Measurements from ENCODE around the gene GNPAT. TPM values are rescaled to one million over a fixed set of nuclear protein-coding genes. Genes with fewer than 3 reads are reported as not detected.

Gene GNPAT
- total RNA-seq, 1 donor from 2014 or later: 41.7 TPM

DNA sequence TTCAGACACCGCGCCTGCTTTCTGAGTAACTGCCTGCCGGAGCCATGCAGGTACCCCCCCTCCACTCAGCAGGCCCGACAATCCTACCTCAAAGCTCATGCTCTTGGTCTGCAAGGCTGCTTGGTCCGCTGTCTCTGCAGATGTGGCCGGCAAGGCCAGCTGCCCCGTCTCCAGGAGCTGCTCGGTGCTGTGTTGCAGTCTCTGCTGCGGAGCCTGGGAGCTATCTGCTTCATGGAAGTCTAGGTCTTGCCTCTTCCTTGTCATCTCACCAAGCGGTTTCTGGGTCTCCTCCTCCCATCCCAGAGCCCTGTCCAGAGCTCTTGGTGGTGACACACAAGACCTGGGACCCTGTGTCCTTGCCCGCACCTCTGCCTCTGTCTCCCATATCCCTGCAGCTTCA lies 24.0 kb upstream of the GNPAT start:
- DNase-seq (ENCODE audit: low spot score): no peak
- H3K9me3 Mint-ChIP-seq: no peaks in the 10 kb centered on the region
- H3K4me3 Mint-ChIP-seq: no peak overlapping the region
- no peaks in the 10 kb centered on the region for H3K36me3 Mint-ChIP-seq (ENCODE audit: low read depth)
- intact Hi-C loops (cut with micrococcal nuclease): no loop called here
- H3K27me3 Mint-ChIP-seq (ENCODE audit: insufficient read depth): peaks cover 9% of the 10 kb centered on the region
- H3K4me1 Mint-ChIP-seq (ENCODE audit: low read depth): no peaks in the 10 kb centered on the region
- no peak overlapping the region for H3K27ac Mint-ChIP-seq

DNA sequence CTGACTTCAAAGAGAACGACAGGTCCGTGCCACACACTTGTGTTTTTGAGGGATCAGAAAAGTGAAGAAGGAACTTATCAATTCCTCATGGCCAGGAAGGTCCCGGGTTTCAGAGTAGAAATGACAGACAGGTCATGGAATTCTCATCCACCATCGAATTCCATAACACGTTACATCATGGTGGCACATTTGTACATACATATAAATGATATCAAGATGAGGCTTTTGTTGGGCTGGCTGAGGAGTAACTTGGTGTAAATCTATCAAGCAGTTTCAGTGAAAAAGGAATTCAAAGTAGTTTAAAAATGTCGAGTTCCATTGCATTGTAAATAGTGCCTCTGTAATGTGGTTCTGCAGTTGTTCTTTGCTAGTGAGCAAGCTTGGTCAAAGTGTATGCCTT lies 22.9 kb upstream of the GNPAT start:
- no peaks in the 10 kb centered on the region for H3K9me3 Mint-ChIP-seq

DNA sequence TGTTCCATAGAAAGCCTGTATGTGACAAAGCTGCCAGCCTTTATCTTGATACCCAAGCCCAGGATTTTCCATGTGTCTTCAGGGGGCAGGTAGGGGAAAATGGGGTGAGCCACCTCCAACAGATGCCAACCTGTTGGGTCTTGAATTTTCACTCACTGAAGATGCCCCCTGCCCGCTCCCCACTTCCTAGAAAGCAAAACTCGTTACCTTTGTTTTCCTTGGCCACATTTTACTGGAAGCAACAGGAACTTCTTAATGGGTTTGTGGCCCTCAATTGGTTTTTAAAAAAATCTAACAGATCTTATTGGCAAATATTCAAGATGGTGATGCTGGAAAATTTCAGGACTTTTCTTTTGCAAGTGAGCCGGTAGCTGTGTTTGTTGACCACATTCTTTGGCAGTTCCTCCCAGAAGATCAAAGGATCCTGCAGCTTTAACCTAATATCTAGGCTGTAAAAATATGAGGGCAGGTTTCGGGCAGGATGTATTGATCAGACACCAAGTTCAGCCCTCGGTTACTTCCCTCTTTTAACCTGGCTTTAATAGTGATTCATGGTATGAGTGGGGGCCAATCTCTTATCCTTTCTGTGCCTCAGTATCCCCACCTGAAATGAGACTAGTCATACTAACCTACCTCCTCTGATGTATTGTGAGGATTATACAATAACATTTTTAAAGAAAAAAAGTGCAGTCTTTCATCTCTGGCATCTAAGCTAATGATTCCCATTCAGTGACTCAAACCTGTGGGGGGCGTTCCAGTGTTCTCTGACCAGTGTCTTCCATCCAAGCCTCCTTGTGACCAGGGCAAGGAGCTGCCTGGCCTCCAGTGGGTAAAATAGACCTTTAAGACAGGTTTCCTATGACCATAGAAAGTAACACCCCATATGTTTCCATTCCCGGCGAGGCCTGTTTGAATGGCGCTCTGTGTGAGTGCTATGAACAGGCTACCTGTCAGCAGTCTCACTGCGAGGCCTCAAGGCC lies 21.3 kb upstream of the GNPAT start:
- no peak for DNase-seq (ENCODE audit: low spot score)
- H3K27ac Mint-ChIP-seq: no peak overlapping the region
- no peaks in the 10 kb centered on the region for H3K4me1 Mint-ChIP-seq (ENCODE audit: low read depth)
- intact Hi-C loops (cut with micrococcal nuclease): no loop called here
- H3K36me3 Mint-ChIP-seq (ENCODE audit: low read depth): peaks cover 8% of the 10 kb centered on the region
- no peaks in the 10 kb centered on the region for H3K9me3 Mint-ChIP-seq
- H3K4me3 Mint-ChIP-seq: no peak overlapping the region
- H3K27me3 Mint-ChIP-seq (ENCODE audit: insufficient read depth): peaks cover 7% of the 10 kb centered on the region

More for the DNA sequence above, 22.9 kb upstream of the GNPAT start:
- Mint-ChIP-seq H3K4me1 (ENCODE audit: low read depth) (no peaks in the 10 kb centered on the region), H3K27ac (no peak overlapping the region), H3K27me3 (ENCODE audit: insufficient read depth) (peaks cover 9% of the 10 kb centered on the region), H3K36me3 (ENCODE audit: low read depth) (peaks cover 4% of the 10 kb centered on the region), H3K4me3 (no peak overlapping the region)
- no peak for DNase-seq (ENCODE audit: low spot score)
- intact Hi-C loops (cut with micrococcal nuclease): no loop called here

DNA sequence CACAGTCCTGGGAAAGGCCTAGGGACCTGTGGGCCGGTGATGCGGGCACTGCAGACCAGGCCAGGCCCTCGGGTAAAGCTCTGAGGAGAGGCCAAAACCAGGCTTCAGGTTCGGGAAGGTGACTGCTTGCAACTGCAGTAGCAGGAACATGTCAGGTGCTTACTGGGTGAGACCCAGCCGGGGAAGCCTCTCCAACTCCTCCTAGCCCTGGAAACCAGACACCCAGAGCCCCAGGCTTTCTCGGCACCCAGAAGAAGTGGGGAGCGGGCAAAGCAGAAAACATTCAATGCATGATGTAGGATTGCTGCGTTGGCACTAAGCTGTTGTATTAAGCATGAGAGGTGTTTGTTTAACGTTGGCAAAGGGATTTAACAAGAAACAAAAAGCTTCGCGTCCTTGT lies 20.2 kb upstream of the GNPAT start:
- peaks cover 7% of the 10 kb centered on the region for H3K27me3 Mint-ChIP-seq (ENCODE audit: insufficient read depth)
- intact Hi-C loops (cut with micrococcal nuclease): no loop called here
- peaks cover 17% of the 10 kb centered on the region for H3K36me3 Mint-ChIP-seq (ENCODE audit: low read depth)
- DNase-seq (ENCODE audit: low spot score): no peak
- no peak overlapping the region for H3K4me3 Mint-ChIP-seq
- no peaks in the 10 kb centered on the region for H3K4me1 Mint-ChIP-seq (ENCODE audit: low read depth)
- no peak overlapping the region for H3K27ac Mint-ChIP-seq
- H3K9me3 Mint-ChIP-seq: no peaks in the 10 kb centered on the region

DNA sequence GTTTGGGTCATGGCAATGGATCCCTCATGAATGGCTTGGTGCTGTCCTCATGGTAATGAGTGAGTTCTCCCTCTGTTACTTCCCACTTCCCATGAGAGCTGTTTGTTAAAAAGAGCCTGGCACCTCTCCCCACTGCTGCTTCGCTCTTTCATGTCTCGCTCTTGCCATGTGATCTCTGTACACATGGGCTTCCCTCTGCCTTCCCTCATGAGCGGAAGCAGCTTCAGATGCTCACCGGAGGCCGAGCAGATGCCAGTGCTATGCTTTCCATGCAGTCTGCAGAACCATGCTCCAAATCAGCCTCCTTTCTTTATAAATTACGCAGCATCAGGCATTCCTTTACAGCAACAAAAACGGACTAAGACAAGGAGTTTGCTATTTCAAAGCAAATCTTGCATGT lies 14.9 kb upstream of the GNPAT start:
- intact Hi-C loops (cut with micrococcal nuclease): no loop called here
- no peak overlapping the region for H3K4me3 Mint-ChIP-seq
- no peaks in the 10 kb centered on the region for H3K27me3 Mint-ChIP-seq (ENCODE audit: insufficient read depth)
- no peak overlapping the region for H3K27ac Mint-ChIP-seq
- no peak for DNase-seq (ENCODE audit: low spot score)
- H3K4me1 Mint-ChIP-seq (ENCODE audit: low read depth): peaks cover 9% of the 10 kb centered on the region
- no peaks in the 10 kb centered on the region for H3K9me3 Mint-ChIP-seq
- peaks cover 40% of the 10 kb centered on the region for H3K36me3 Mint-ChIP-seq (ENCODE audit: low read depth)

DNA sequence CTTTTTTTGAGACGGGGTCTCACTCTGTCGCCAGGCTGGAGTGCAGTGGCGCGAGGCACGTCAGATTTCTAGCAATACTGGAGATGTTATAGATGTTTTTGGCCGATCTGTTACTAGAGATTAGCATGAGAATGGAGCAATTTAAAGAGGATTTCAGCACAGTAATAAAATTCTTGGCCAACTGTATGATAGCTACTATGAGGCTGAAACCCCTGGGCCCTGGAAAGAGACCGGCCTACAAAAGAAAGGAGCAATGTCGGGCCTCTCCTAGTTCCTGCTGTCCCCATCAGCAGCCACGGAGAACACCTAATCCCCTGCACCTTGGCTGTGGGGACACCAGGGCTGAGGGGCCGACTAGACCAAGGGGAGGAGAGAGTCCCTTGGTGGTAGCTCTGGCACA lies 9.5 kb upstream of the GNPAT start:
- DNase-seq (ENCODE audit: low spot score): no peak
- H3K36me3 Mint-ChIP-seq (ENCODE audit: low read depth): peaks cover 48% of the 10 kb centered on the region
- H3K4me1 Mint-ChIP-seq (ENCODE audit: low read depth): peaks cover 27% of the 10 kb centered on the region
- no peak overlapping the region for H3K27ac Mint-ChIP-seq
- intact Hi-C loops (cut with micrococcal nuclease): no loop called here
- H3K9me3 Mint-ChIP-seq: no peaks in the 10 kb centered on the region
- H3K27me3 Mint-ChIP-seq (ENCODE audit: insufficient read depth): no peaks in the 10 kb centered on the region
- no peak overlapping the region for H3K4me3 Mint-ChIP-seq

DNA sequence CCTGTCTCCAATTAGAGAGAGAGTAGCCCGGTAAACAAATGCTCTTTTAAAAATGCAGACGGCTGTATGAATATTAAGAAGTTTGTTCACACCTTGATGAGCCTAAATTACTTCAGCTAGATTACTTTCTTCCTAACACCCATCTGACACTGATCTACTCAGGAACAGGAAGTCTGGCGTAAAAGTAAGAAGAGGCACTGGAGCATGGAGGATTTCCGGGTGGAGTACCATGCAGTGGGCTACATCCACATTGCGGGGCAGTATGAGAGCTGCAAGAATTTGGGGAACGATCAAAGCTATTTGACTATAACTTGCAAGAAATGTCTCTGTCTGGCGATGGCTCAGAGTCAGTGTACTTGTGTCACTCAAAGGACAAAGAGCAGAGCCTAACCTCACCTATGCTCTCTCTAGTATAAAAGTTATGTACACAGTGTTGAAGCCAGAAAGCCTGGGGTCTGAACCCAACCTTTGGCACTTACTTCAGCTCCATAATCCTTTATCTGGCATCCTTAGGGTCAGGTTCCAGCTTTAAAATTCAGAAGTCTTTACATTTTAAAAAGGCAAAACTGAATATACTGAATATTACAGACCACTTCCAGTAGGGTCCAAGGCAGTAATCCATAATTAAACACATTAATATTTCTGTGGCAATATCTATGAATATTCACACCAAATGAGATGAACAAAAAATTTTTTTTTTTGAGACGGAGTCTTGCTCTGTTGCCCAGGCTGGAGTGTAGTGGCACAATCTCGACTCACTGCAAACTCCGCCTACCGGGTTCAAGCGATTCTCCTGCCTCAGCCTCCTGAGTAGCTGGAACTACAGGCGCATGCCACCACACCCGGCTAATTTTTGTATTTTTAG lies 7.9 kb upstream of the GNPAT start:
- Mint-ChIP-seq H3K4me1 (ENCODE audit: low read depth) (peaks cover 28% of the 10 kb centered on the region), H3K27me3 (ENCODE audit: insufficient read depth) (no peaks in the 10 kb centered on the region), H3K4me3 (no peak overlapping the region), H3K9me3 (no peaks in the 10 kb centered on the region), H3K36me3 (ENCODE audit: low read depth) (peaks cover 50% of the 10 kb centered on the region), H3K27ac (no peak overlapping the region)
- intact Hi-C loops (cut with micrococcal nuclease): no loop called here
- no peak for DNase-seq (ENCODE audit: low spot score)

DNA sequence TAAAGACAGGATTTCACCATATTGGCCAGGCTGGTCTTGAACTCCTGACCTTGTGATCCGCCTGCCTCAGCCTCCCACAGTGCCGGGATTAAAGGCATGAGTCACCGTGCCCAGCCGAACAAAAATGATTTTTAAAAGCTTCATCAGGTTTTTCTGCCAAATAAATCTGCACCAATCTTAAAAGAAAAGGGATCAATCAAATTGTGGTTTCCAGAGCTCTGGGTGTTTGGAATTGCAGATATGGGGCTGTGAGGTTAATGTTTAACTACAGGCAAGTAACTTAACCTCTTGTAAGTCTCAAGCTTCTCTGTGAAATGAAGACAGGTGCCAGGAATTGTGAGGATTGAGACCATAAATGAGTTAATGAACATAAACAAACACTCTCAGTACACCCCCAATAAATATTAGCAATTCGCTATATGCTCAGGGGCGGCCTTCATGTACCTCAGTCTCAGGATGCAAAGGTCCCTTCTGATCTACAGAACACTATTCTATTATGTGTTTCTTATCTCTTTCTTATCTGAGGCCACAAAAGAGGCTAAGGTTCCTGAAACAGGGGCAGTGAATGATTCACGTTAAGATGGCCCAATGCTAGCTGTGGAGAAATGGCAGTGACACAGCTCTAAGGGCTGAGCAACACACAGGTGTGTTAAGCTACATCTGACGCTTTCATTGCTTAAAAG lies 7.1 kb upstream of the GNPAT start:
- H3K9me3 Mint-ChIP-seq: no peaks in the 10 kb centered on the region
- no peak overlapping the region for H3K27ac Mint-ChIP-seq
- peaks cover 34% of the 10 kb centered on the region for H3K4me1 Mint-ChIP-seq (ENCODE audit: low read depth)
- no peaks in the 10 kb centered on the region for H3K27me3 Mint-ChIP-seq (ENCODE audit: insufficient read depth)
- DNase-seq (ENCODE audit: low spot score): no peak
- intact Hi-C loops (cut with micrococcal nuclease): no loop called here
- H3K4me3 Mint-ChIP-seq: no peak overlapping the region
- peaks cover 55% of the 10 kb centered on the region for H3K36me3 Mint-ChIP-seq (ENCODE audit: low read depth)

DNA sequence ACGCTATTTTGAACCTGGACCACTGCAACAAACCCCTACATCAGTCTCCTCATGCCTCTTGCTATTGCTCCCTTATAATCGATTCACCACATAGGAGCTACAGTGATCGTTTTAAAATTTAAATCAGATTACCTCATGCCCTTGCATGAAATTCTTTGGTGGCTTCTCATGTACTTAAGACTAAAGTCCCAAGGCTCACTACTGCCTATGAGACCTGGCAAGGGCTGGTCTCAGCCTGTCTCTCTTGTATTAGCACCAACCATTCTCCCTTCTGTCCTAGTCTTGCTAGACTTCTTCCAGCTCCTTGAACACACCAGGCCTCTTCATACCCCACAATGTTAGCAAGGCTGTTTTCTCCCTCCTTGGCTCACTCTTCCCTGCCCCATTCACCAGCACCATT lies 6.5 kb upstream of the GNPAT start:
- Mint-ChIP-seq H3K9me3 (no peaks in the 10 kb centered on the region), H3K4me1 (ENCODE audit: low read depth) (peaks cover 41% of the 10 kb centered on the region), H3K27me3 (ENCODE audit: insufficient read depth) (no peaks in the 10 kb centered on the region), H3K36me3 (ENCODE audit: low read depth) (peaks cover 58% of the 10 kb centered on the region), H3K4me3 (no peak overlapping the region), H3K27ac (no peak overlapping the region)
- intact Hi-C loops (cut with micrococcal nuclease): no loop called here
- DNase-seq (ENCODE audit: low spot score): no peak

DNA sequence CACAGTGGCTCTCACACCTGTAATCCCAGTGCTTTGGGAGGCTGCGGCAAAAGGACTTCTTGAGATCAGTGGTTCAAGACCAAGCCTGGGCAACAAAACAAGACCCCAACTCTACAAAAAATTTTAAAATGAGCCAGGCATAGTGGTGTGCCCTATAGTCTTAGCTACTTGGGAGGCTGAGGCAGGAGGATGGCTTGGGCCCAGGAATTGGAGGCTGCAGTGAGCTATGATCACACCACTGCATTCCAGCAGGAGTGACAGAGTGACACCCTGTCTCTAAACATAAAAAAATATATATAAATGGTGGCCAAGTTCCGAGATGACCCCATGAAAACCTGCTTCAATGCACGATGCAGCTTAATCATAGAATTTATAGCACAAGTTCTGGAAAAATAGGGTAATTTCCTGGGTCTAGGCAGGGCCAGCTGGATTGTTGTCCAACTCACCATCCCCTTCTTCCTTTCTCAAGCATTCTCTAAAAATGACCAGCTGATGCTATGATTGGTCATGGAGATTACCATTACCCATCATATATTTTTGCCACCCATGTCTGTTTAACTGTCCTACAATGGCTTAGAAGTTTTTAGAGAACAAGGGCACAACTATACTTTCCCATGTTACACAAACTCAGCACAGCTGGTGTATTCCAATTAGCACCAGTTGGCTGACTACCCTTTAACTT lies 5.3 kb upstream of the GNPAT start:
- peaks cover 57% of the 10 kb centered on the region for H3K36me3 Mint-ChIP-seq (ENCODE audit: low read depth)
- no peaks in the 10 kb centered on the region for H3K27me3 Mint-ChIP-seq (ENCODE audit: insufficient read depth)

DNA sequence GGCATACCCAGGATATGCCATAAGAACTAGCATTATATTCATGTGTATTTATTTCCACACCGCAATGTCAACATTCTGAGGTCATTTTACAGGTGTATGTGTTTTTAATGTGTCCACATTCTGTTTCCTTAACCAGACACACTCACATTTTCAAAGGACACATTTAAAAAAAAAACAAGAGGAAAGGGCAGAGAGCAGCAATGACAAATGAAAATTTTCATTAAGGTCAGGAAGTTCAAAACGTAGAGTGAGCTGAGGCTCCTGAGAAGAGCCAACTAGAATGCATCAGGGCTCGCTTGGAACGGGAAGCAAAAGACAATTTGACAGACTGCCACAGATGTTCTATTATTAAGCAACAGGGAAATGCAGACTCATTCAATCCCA lies 4.8 kb upstream of the GNPAT start:
- Mint-ChIP-seq H3K27ac (no peak overlapping the region), H3K27me3 (ENCODE audit: insufficient read depth) (no peaks in the 10 kb centered on the region), H3K9me3 (no peaks in the 10 kb centered on the region), H3K4me1 (ENCODE audit: low read depth) (peaks cover 37% of the 10 kb centered on the region), H3K4me3 (no peak overlapping the region), H3K36me3 (ENCODE audit: low read depth) (peaks cover 53% of the 10 kb centered on the region)
- intact Hi-C loops (cut with micrococcal nuclease): no loop called here
- no peak for DNase-seq (ENCODE audit: low spot score)

More for the DNA sequence above, 5.3 kb upstream of the GNPAT start:
- intact Hi-C loops (cut with micrococcal nuclease): no loop called here
- no peak overlapping the region for H3K27ac Mint-ChIP-seq
- H3K9me3 Mint-ChIP-seq: no peaks in the 10 kb centered on the region
- H3K4me1 Mint-ChIP-seq (ENCODE audit: low read depth): peaks cover 37% of the 10 kb centered on the region
- DNase-seq (ENCODE audit: low spot score): no peak
- no peak overlapping the region for H3K4me3 Mint-ChIP-seq

DNA sequence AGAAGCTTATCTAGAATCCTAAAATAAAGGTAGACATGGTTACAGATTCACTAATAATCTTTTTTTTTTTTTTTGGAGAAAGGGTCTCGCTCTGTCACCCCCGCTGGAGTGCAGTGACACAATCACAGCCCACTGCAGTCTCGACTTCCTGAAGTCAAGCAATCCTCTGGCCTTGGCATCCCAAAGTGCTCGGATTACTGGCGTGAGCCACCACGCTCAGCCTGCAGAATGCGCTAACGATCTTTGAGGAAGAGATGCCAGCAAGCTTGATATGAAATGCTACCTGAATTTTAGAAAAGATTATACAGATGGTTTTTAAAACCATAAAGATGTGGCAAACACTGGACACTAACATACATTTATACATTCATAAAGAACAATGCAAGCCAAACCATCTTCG lies 4.1 kb upstream of the GNPAT start:
- Mint-ChIP-seq H3K4me1 (ENCODE audit: low read depth) (peaks cover 39% of the 10 kb centered on the region), H3K4me3 (no peak overlapping the region), H3K27me3 (ENCODE audit: insufficient read depth) (no peaks in the 10 kb centered on the region), H3K9me3 (no peaks in the 10 kb centered on the region), H3K27ac (no peak overlapping the region), H3K36me3 (ENCODE audit: low read depth) (peaks cover 51% of the 10 kb centered on the region)
- intact Hi-C loops (cut with micrococcal nuclease): no loop called here
- no peak for DNase-seq (ENCODE audit: low spot score)

Data from activated T-helper 1 cell treated with anti-CD3 and anti-CD28 coated beads, Interleukin-12 subunit alpha, Interleukin-12 subunit beta, Interleukin-2, Interleukin-4 antibody, amounts not matched to agents 30 ng/mL and 10 ng/mL and 1 ng/mL, durations not matched to agents 14 hours and 24 hours and 36 hours (primary cell).